ES-I3 (cell line): ENCODE measurements around the gene RIMS1.

Experiments
- H3K36me3 ChIP-seq: 2 replicates; pipeline ENCODE4 v1.6.1; 2013; ENCODE audit warnings: mild to moderate bottlenecking, low read length, control low read depth, moderate library complexity; ENCODE audit not compliant: insufficient read depth
- H3K4me1 ChIP-seq: 2 replicates; pipeline ENCODE4 v1.6.1; 2013; ENCODE audit warnings: mild to moderate bottlenecking, control low read depth, low read length; ENCODE audit not compliant: insufficient read depth
- H3K9ac ChIP-seq: 2 replicates; pipeline ENCODE4 v1.6.1; 2013; ENCODE audit warnings: low read depth, mild to moderate bottlenecking, low read length, moderate library complexity
- H3K9me3 ChIP-seq: 2 replicates; pipeline ENCODE4 v1.6.1; 2013; ENCODE audit warnings: mild to moderate bottlenecking, low read length, moderate library complexity; ENCODE audit not compliant: control insufficient read depth, insufficient read depth

Gene RIMS1

GRCh38 chr6:72420409-72420808 lies 534.1 kb downstream of the RIMS1 start:
- Histone ChIP-seq H3K36me3 (no peaks in the 10 kb centered on the region), H3K9ac (no peak overlapping the region), H3K9me3 (no peaks in the 10 kb centered on the region; the same call in 1 of the 2 replicates), H3K4me1 (no peaks in the 10 kb centered on the region)

DNA sequence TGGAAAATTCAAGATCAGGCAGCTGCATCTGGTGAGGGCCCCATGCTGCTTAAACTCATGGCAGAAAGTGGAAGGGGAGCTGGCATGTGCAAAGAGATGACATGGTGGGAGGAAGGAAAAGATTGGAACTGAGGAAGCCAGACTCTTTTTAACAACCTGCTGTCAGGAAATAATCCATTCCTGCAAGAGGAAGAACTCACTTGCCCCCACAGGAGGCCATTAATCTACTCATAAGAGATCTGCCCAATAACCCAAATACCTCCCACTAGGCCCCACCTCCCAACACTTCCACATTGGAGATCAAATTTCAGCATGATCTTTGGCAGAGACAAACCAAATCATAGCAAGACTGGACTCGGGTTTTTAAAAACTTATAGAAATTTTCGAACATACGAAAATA lies 535.0 kb downstream of the RIMS1 start:
- Histone ChIP-seq H3K9ac (no peak overlapping the region), H3K4me1 (no peaks in the 10 kb centered on the region), H3K36me3 (no peaks in the 10 kb centered on the region), H3K9me3 (no peaks in the 10 kb centered on the region; the same call in 1 of the 2 replicates)

DNA sequence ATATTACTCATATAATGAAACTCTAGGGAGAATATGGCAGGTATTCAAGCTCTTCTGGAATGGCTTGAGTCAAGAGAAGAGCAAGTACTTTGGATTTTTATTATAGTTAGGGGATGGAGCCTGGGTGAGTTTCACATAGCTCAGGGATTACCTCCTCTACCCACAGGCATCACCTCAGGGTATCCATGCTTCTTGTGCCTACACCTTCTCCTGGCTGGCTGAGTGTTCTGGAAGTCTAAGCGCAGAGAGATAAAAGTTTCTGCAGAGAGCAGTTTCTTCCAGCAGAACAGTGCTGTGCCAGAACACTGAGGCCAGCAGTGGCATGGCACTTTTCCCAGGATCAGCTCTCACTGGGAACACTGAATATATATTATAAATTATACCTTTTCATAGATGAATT lies 535.8 kb downstream of the RIMS1 start:
- Histone ChIP-seq H3K9me3 (no peaks in the 10 kb centered on the region; the same call in 1 of the 2 replicates), H3K36me3 (no peaks in the 10 kb centered on the region), H3K4me1 (no peaks in the 10 kb centered on the region), H3K9ac (no peak overlapping the region)

GRCh38 chr6:72424476-72424875 lies 538.1 kb downstream of the RIMS1 start:
- no peaks in the 10 kb centered on the region; the same call in 1 of the 2 replicates for H3K9me3 ChIP-seq
- H3K36me3 ChIP-seq, result no peaks in the 10 kb centered on the region
- H3K4me1 ChIP-seq, result no peaks in the 10 kb centered on the region
- no peak overlapping the region for H3K9ac ChIP-seq

DNA sequence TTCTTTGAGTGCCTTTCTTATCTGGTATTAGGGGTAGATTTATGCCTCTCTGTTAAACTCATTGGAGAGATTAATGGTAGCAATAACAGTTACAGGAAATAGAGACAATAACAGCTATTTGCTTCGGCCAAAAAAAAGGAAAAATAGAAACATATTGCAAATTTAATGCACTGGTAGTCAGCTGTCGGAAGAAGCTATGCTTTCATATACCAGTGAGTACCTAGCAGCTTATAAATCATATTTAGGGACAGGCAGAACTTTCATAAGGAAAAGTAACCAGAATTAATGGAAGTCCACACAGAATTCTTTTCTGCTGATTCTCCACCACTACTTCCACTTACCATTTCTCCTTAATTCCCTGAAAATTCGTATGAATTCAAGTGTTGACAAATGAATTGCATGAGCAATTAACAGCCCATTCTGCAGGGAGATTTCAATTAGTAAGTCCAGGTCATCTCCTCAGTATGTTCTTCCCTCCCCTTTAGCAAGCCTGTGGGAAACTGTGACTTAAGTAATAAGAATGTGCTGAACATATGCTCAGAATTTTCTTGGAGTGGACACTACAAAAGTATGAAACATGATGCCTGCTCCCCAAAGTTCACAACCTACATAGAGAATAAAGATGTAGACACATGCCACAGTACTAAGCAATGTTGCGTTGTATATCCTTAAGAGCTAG lies 538.8 kb downstream of the RIMS1 start:
- Histone ChIP-seq H3K36me3 (no peaks in the 10 kb centered on the region), H3K9me3 (no peaks in the 10 kb centered on the region; the same call in 1 of the 2 replicates), H3K4me1 (no peaks in the 10 kb centered on the region), H3K9ac (no peak overlapping the region)

GRCh38 chr6:72440611-72441010 lies 554.3 kb downstream of the RIMS1 start:
- no peaks in the 10 kb centered on the region for H3K9me3 ChIP-seq
- no peaks in the 10 kb centered on the region for H3K4me1 ChIP-seq
- no peak overlapping the region for H3K9ac ChIP-seq
- no peaks in the 10 kb centered on the region for H3K36me3 ChIP-seq

- no peaks in the 10 kb centered on the region for H3K36me3 ChIP-seq
- no peaks in the 10 kb centered on the region for H3K4me1 ChIP-seq
- no peak overlapping the region for H3K9ac ChIP-seq
- H3K9me3 ChIP-seq, result no peaks in the 10 kb centered on the region
Observed at GRCh38 chr6:72446430-72446829, 560.1 kb downstream of the RIMS1 start.
